A673 (cell line): ENCODE measurements around the gene PCDHGA6. TPM values are rescaled to one million over a fixed set of nuclear protein-coding genes. Genes with fewer than 3 reads are reported as not detected.
A peak's percentile ranks its signal among the peaks of the same experiment; 100 is the strongest.
"Not testable (repeated sequence)": the region's sequence is repeated elsewhere in the genome, so short reads cannot be mapped to it uniquely, and the experiment has no call there.

ENCODE experiments used
- BruUV-seq: library from RNA; stranded (reverse); fragments of 400-500 nt; replicated peaks from 2 replicates; lab custom pipeline; 2021; lab: Mats Ljungman, UMichigan
- CTCF ChIA-PET: fragments of 300-600 bp; sonication (Branson Sonifier 250); formaldehyde crosslinking; loops from one replicate; lab custom pipeline; 2022; ENCODE audit warnings: antibody characterized with exemption; lab: Charles Lee
- POLR2A ChIA-PET: fragments of 300-600 bp; sonication (Branson Sonifier 250); formaldehyde crosslinking; loops from one replicate; lab custom pipeline; 2022; ENCODE audit warnings: antibody characterized with exemption; ENCODE audit not compliant: low non-redundant PET; lab: Charles Lee
- DNase-seq: peaks from one replicate; pipeline ENCODE4 v3.0.0-alpha.2; 2015; ENCODE audit warnings: low spot score
- H3K27ac ChIP-seq: fragments of 200-600 bp; sonication (generic); 2 replicates; pipeline ENCODE4 v1.5.1; 2016; ENCODE audit warnings: mixed run types, low read depth, mild to moderate bottlenecking, mixed read lengths, antibody characterized with exemption, low read length; ENCODE audit not compliant: poor library complexity, severe bottlenecking
- H3K27me3 ChIP-seq: fragments of 200-600 bp; sonication (generic); replicated peaks from 2 replicates; pipeline ENCODE4 v1.6.1; 2017; ENCODE audit warnings: mixed run types, low read depth, mild to moderate bottlenecking, mixed read lengths, antibody characterized with exemption, low read length; ENCODE audit not compliant: insufficient read depth, poor library complexity
- H3K36me3 ChIP-seq: fragments of 200-600 bp; sonication (generic); 2 replicates; pipeline ENCODE4 v1.6.1; 2016; ENCODE audit warnings: mixed run types, mild to moderate bottlenecking, mixed read lengths, antibody characterized with exemption, low read length; ENCODE audit not compliant: insufficient read depth, poor library complexity, severe bottlenecking
- H3K4me1 ChIP-seq: fragments of 200-600 bp; sonication (generic); 2 replicates; pipeline ENCODE4 v1.6.1; 2017; ENCODE audit warnings: mixed run types, mild to moderate bottlenecking, mixed read lengths, antibody characterized with exemption, low read length; ENCODE audit not compliant: insufficient read depth, poor library complexity, severe bottlenecking
- H3K4me3 ChIP-seq: fragments of 200-600 bp; sonication (generic); 2 replicates; pipeline ENCODE4 v1.5.1; 2016; ENCODE audit warnings: low read depth, mixed run types, mild to moderate bottlenecking, mixed read lengths, low read length; ENCODE audit not compliant: poor library complexity, severe bottlenecking
- H3K9me3 ChIP-seq: fragments of 200-600 bp; sonication (generic); 2 replicates; pipeline ENCODE4 v1.6.1; 2016; ENCODE audit warnings: mixed run types, low read depth, mild to moderate bottlenecking, mixed read lengths, antibody characterized with exemption, low read length; ENCODE audit not compliant: poor library complexity, severe bottlenecking
- CTCF ChIP-seq: fragments of 300-800, 200-600 bp; sonication (generic); conservative IDR thresholded peaks from 2 replicates; pipeline ENCODE4 v1.5.1; 2017; ENCODE audit warnings: low read depth, mild to moderate bottlenecking, antibody characterized with exemption, low read length, moderate library complexity, mixed read lengths
- EZH2 ChIP-seq: fragments of 200-600 bp; sonication (generic); IDR thresholded peaks from 2 replicates; pipeline ENCODE4 v1.6.1; 2017; ENCODE audit warnings: borderline replicate concordance, low read depth, mild to moderate bottlenecking, mixed read lengths, antibody characterized with exemption, low read length; ENCODE audit not compliant: poor library complexity, severe bottlenecking
- intact Hi-C: fragments of 100-400 bp; cut with micrococcal nuclease; formaldehyde crosslinking; loops from one replicate; pipeline ENCODE4 v1.10.0; 2022; ENCODE audit not compliant: unreplicated experiment
- total RNA-seq: library from RNA; stranded (reverse); gene quantifications from 2 replicates; pipeline ENCODE4 v1.2.3, GENCODE V29; 2021

PCDHGA6 gene
- total RNA-seq, 1 experiment from 2014 or later = 21.6 TPM

GRCh38 chr5:141382469-141383294 lies 9.0 kb downstream of the PCDHGA6 start, which contains the start of gene PCDHGA7:
TSS of gene PCDHGA7 (plus strand) at chr5:141382742. CDS start at chr5:141382900, 158 bp downstream.
- peak; percentile 56 for TF ChIP-seq CTCF
- TF ChIP-seq EZH2 = no peak
- peak; percentile 68 for DNase-seq
- Histone ChIP-seq H3K4me3 (peak within 1 kb of the TSS; percentile 47), H3K9me3 (peaks cover 47% of the 10 kb centered on the region), H3K4me1 (no peaks in the 10 kb centered on the region), H3K27me3 (no peaks in the 10 kb centered on the region), H3K36me3 (no peaks in the 10 kb centered on the region), H3K27ac (peak within 1 kb of the TSS; percentile 65)
- ChIA-PET POLR2A (no interaction called here), CTCF (no interaction called here)
- intact Hi-C loops = no loop called here
- BruUV-seq = TSS peak; percentile 13

- no peaks in the 10 kb centered on the region for H3K27me3 ChIP-seq
- CTCF ChIA-PET = no interaction called here
- no peaks in the 10 kb centered on the region for H3K4me1 ChIP-seq
- peak overlapping the region; percentile 65 for H3K27ac ChIP-seq
- DNase-seq = no peak
- intact Hi-C loops = no loop called here
- H3K4me3 ChIP-seq = peak overlapping the region; percentile 47
- no TSS peak for BruUV-seq
- TF ChIP-seq CTCF = no peak
- TF ChIP-seq EZH2 = no peak
- H3K9me3 ChIP-seq = peaks cover 48% of the 10 kb centered on the region
- POLR2A ChIA-PET = no interaction called here
- no peaks in the 10 kb centered on the region for H3K36me3 ChIP-seq
These were observed 9.7 kb downstream of the PCDHGA6 start for GRCh38 chr5:141383345-141383744.

- intact Hi-C loops = no loop called here
- H3K9me3 ChIP-seq = peaks cover 57% of the 10 kb centered on the region
- no peak overlapping the region for H3K4me3 ChIP-seq
- no peaks in the 10 kb centered on the region for H3K36me3 ChIP-seq
- ChIA-PET POLR2A (no interaction called here), CTCF (no interaction called here)
- H3K27me3 ChIP-seq = no peaks in the 10 kb centered on the region
- no TSS peak for BruUV-seq
- TF ChIP-seq EZH2 (no peak), CTCF (no peak)
- DNase-seq = no peak
- no peak overlapping the region for H3K27ac ChIP-seq
- no peaks in the 10 kb centered on the region for H3K4me1 ChIP-seq
These were observed 11.0 kb downstream of the PCDHGA6 start for GRCh38 chr5:141384471-141385267.

GRCh38 chr5:141387557-141388311 lies 14.0 kb downstream of the PCDHGA6 start, which contains the start of gene PCDHGB4:
TSS of gene PCDHGB4 (plus strand) at chr5:141387698. CDS start at chr5:141387885, 187 bp downstream.
- intact Hi-C loops, H3K4me3 ChIP-seq, H3K36me3 ChIP-seq, DNase-seq, BruUV-seq, H3K27ac ChIP-seq, POLR2A ChIA-PET, CTCF ChIA-PET, H3K4me1 ChIP-seq, H3K27me3 ChIP-seq: not testable (repeated sequence)
- peaks cover 70% of the 10 kb centered on the region for H3K9me3 ChIP-seq
